ENCODE results near the gene BRD8.
"Not testable (repeated sequence)": the region's sequence is repeated elsewhere in the genome, so short reads cannot be mapped to it uniquely, and the experiment has no call there.

BRD8 gene

GRCh38 chr5:138178516-138179276, at the start of gene BRD8, which contains the start of gene KIF20A:
BRD8 (minus strand) TSS chr5:138178630; CDS start chr5:138178614, 16 bp downstream.
KIF20A (plus strand) TSS chr5:138179112; CDS start chr5:138179681, 569 bp downstream.
- DNase-seq (ENCODE audit: low read depth, low spot score), result peak; percentile 97

- DNase-seq (ENCODE audit: low read depth, low spot score), result no peak
These were observed 48.5 kb upstream of the BRD8 start for GRCh38 chr5:138226910-138227309.

GRCh38 chr5:138224712-138225111, 46.3 kb upstream of the BRD8 start:
- DNase-seq (ENCODE audit: low read depth, low spot score), result no peak

GRCh38 chr5:138223532-138223931, 45.1 kb upstream of the BRD8 start:
- no peak for DNase-seq (ENCODE audit: low read depth, low spot score)

- no peak for DNase-seq (ENCODE audit: low read depth, low spot score)
These were observed 38.4 kb upstream of the BRD8 start for GRCh38 chr5:138216799-138217198.

GRCh38 chr5:138213161-138214029, 35.0 kb upstream of the BRD8 start, which contains the start of gene CDC23:
CDC23 (minus strand) TSS chr5:138213323; CDS start chr5:138213312, 11 bp downstream.
- DNase-seq (ENCODE audit: low read depth, low spot score), result peak; percentile 99

GRCh38 chr5:138212828-138213160, 34.4 kb upstream of the BRD8 start:
- DNase-seq (ENCODE audit: low read depth, low spot score), result no peak

GRCh38 chr5:138210985-138211384, 32.6 kb upstream of the BRD8 start:
- no peak for DNase-seq (ENCODE audit: low read depth, low spot score)

- DNase-seq (ENCODE audit: low read depth, low spot score), result not testable (repeated sequence)
These were observed 15.4 kb upstream of the BRD8 start for GRCh38 chr5:138193859-138194258.

- no peak for DNase-seq (ENCODE audit: low read depth, low spot score)
These were observed 14.4 kb upstream of the BRD8 start for GRCh38 chr5:138192826-138193225.

GRCh38 chr5:138188626-138189025, 10.2 kb upstream of the BRD8 start:
- no peak for DNase-seq (ENCODE audit: low read depth, low spot score)

- DNase-seq (ENCODE audit: low read depth, low spot score), result no peak
These were observed 7.6 kb upstream of the BRD8 start for GRCh38 chr5:138186002-138186447.

- DNase-seq (ENCODE audit: low read depth, low spot score), result no peak
These were observed 4.4 kb upstream of the BRD8 start for GRCh38 chr5:138182808-138183207.

GRCh38 chr5:138180841-138181240, 2.4 kb upstream of the BRD8 start:
- DNase-seq (ENCODE audit: low read depth, low spot score), result no peak

- peak; percentile 62 for DNase-seq (ENCODE audit: low read depth, low spot score)
These were observed 1.9 kb upstream of the BRD8 start for GRCh38 chr5:138180183-138180782.

- DNase-seq (ENCODE audit: low read depth, low spot score), result peak; percentile 8
These were observed 937 bp upstream of the BRD8 start for GRCh38 chr5:138179277-138179857.

GRCh38 chr5:138177941-138178515, 402 bp downstream of the BRD8 start:
- peak; percentile 50 for DNase-seq (ENCODE audit: low read depth, low spot score)

GRCh38 chr5:138170299-138170698, 8.1 kb downstream of the BRD8 start:
- DNase-seq (ENCODE audit: low read depth, low spot score), result no peak

- no peak for DNase-seq (ENCODE audit: low read depth, low spot score)
These were observed 9.3 kb downstream of the BRD8 start for GRCh38 chr5:138169124-138169523.

GRCh38 chr5:138163721-138164120, 14.7 kb downstream of the BRD8 start:
- no peak for DNase-seq (ENCODE audit: low read depth, low spot score)

- no peak for DNase-seq (ENCODE audit: low read depth, low spot score)
These were observed 17.7 kb downstream of the BRD8 start for GRCh38 chr5:138160706-138161105.
